K562 (cell line): ENCODE measurements around the gene OR4E2. TPM values are rescaled to one million over a fixed set of nuclear protein-coding genes. Genes with fewer than 3 reads are reported as not detected.

ENCODE experiments used
- ATAC-seq: fragments of 200-7000 bp; cut with Tn5 transposase; 3 replicates; pipeline ENCODE4 v1.9.1; 2020; ENCODE audit warnings: moderate library complexity
- BruUV-seq: library from RNA; stranded (reverse); fragments of 400-500 nt; replicated peaks from 2 replicates; lab custom pipeline; 2021; lab: Mats Ljungman, UMichigan
- CTCF ChIA-PET: fragments of 300-600 bp; formaldehyde crosslinking; extraction: SDS; loops from one replicate; lab custom pipeline; 2021; ENCODE audit warnings: low intra/inter-chr PET ratio; lab: Yijun Ruan, JAX
- POLR2A ChIA-PET: fragments of 300-600, 350-650 bp; sonication (Branson Sonifier 250); formaldehyde crosslinking; extraction: SDS; loops from one replicate; lab custom pipeline; 2021; ENCODE audit warnings: antibody characterized with exemption, inconsistent platforms; lab: Yijun Ruan, JAX
- DNase-seq, 4 experiments: peaks; one replicate each; pipeline versions ENCODE4 v3.0.0 to v3.0.0-alpha.2; 2011 to 2018; ENCODE audit warnings: low spot score in 3 of 4, mixed read lengths in 3 of 4; ENCODE audit errors: extremely low read depth in 1 of 4
- FAIRE-seq: peaks from 2 replicates; lab custom pipeline; 2011; peaks lifted over from hg19 to GRCh38; lab: Jason Lieb, UNC
- H2AFZ ChIP-seq: 2 replicates; pipeline ENCODE4 v1.6.0; 2011; ENCODE audit warnings: low read depth, low read length, control low read depth, inconsistent platforms
- H3K27ac ChIP-seq: fragments of 200-600 bp; 3 replicates; pipeline ENCODE4 v1.8.0; 2011; ENCODE audit warnings: low read depth, mild to moderate bottlenecking, control low read depth, inconsistent platforms, low read length, moderate library complexity, mixed read lengths; ENCODE audit errors: extremely low read depth
- H3K27me3 ChIP-seq, 2 experiments: fragments of 300-600 bp in 1 of 2; 2 replicates in 1 of 2; 3 replicates in 1 of 2; pipeline versions ENCODE4 v1.6.0 to v1.8.0; 2011; ENCODE audit warnings: inconsistent platforms in 2 of 2, low read length in 2 of 2, mild to moderate bottlenecking in 1 of 2, mixed read lengths in 1 of 2, moderate library complexity in 1 of 2; ENCODE audit not compliant: control insufficient read depth in 2 of 2, insufficient read depth in 2 of 2
- H3K36me3 ChIP-seq: fragments of 300-600 bp; 3 replicates; pipeline ENCODE4 v1.8.0; 2011; ENCODE audit warnings: mild to moderate bottlenecking, low read length, inconsistent platforms; ENCODE audit not compliant: control insufficient read depth, insufficient read depth
- H3K4me1 ChIP-seq, 2 experiments: fragments of 200-600 bp in 1 of 2; replicated peaks in 1 of 2; 2 replicates in 1 of 2; 3 replicates in 1 of 2; pipeline versions ENCODE4 v1.5.1 to v1.8.0; 2011; ENCODE audit warnings: inconsistent platforms in 2 of 2, low read length in 2 of 2, mild to moderate bottlenecking in 1 of 2, mixed read lengths in 1 of 2, moderate library complexity in 1 of 2; ENCODE audit not compliant: control insufficient read depth in 2 of 2, insufficient read depth in 2 of 2
- H3K4me2 ChIP-seq: 2 replicates; pipeline ENCODE4 v1.6.1; 2011; ENCODE audit warnings: low read length, control low read depth, inconsistent platforms, mixed read lengths; ENCODE audit not compliant: insufficient read depth
- H3K4me3 ChIP-seq: fragments of 200-600 bp; sonication (generic), shearing (Covaris generic); 2 replicates; pipeline ENCODE4 v1.5.1; 2016; ENCODE audit warnings: control low read depth, inconsistent platforms
- H3K79me2 ChIP-seq: fragments of 200-600 bp; 3 replicates; pipeline ENCODE4 v1.8.0; 2011; ENCODE audit warnings: low read length, inconsistent platforms; ENCODE audit not compliant: control insufficient read depth, insufficient read depth
- H3K9ac ChIP-seq, 2 experiments: 2 replicates each; pipeline versions ENCODE4 v1.6.0 to v1.6.1; 2011; ENCODE audit warnings: low read depth in 2 of 2, low read length in 2 of 2, control low read depth in 1 of 2, inconsistent platforms in 1 of 2, mild to moderate bottlenecking in 1 of 2, mixed read lengths in 1 of 2; ENCODE audit not compliant: insufficient read depth in 1 of 2
- H3K9me1 ChIP-seq: one replicate; pipeline ENCODE4 v1.6.0; 2011; ENCODE audit warnings: inconsistent platforms, mild to moderate bottlenecking, low read length, moderate library complexity; ENCODE audit not compliant: control insufficient read depth, insufficient read depth
- H3K9me3 ChIP-seq: replicated peaks from 2 replicates; pipeline ENCODE4 v1.5.1; 2011; ENCODE audit warnings: low read depth, low read length, inconsistent platforms; ENCODE audit not compliant: control insufficient read depth, insufficient read depth
- H4K20me1 ChIP-seq: replicated peaks from 2 replicates; pipeline ENCODE4 v1.6.1; 2011; ENCODE audit warnings: low read length, inconsistent platforms, mixed read lengths; ENCODE audit not compliant: control insufficient read depth, insufficient read depth
- ADNP ChIP-seq: fragments of 200-800 bp; sonication (Bioruptor generic); IDR thresholded peaks from 2 replicates; pipeline ENCODE4 v1.6.1; 2016; ENCODE audit warnings: missing genetic modification characterization, missing compliant biosample characterization
- HEY1 ChIP-seq: fragments of 250-450 bp; sonication (Bioruptor Pico); IDR thresholded peaks from 2 replicates; pipeline ENCODE4 v1.5.0; 2020; ENCODE audit warnings: mild to moderate bottlenecking, moderate library complexity, borderline replicate concordance
- KLF6 ChIP-seq: fragments of 250-450 bp; sonication (Bioruptor Pico); IDR thresholded peaks from 2 replicates; pipeline ENCODE4 v1.4.0; 2020; ENCODE audit warnings: mild to moderate bottlenecking, moderate library complexity, borderline replicate concordance
- MAFK ChIP-seq: IDR thresholded peaks from 2 replicates; pipeline ENCODE4 v1.6.1; 2011; ENCODE audit warnings: low read length, improper control_type of control experiment
- MYNN ChIP-seq, 2 experiments: sonication (generic); formaldehyde crosslinking in 1 of 2; IDR thresholded peaks; 2 replicates each; pipeline versions ENCODE4 v1.5.0 to v1.6.1; 2016 to 2020; ENCODE audit warnings: antibody characterized with exemption in 1 of 2, missing genetic modification reagents in 1 of 2
- NCOA4 ChIP-seq: fragments of 450-650 bp; IDR thresholded peaks from 2 replicates; pipeline ENCODE4 v1.6.1; 2018; ENCODE audit warnings: mild to moderate bottlenecking; ENCODE audit not compliant: partially characterized antibody
- NFE2L1 ChIP-seq: fragments of 450-650 bp; IDR thresholded peaks from 2 replicates; pipeline ENCODE4 v1.6.1; 2016; ENCODE audit warnings: missing genetic modification characterization, low read depth, mild to moderate bottlenecking, missing compliant biosample characterization, moderate library complexity, borderline replicate concordance
- PCBP2 ChIP-seq: fragments of 200-400 bp; formaldehyde crosslinking; IDR thresholded peaks from 2 replicates; pipeline ENCODE4 v1.6.1; 2018; ENCODE audit warnings: low read length, low read depth, mild to moderate bottlenecking, moderate library complexity; ENCODE audit not compliant: poor library complexity, severe bottlenecking
- POLR2H ChIP-seq: IDR thresholded peaks from 2 replicates; pipeline ENCODE4 v1.6.1; 2016; ENCODE audit warnings: missing genetic modification characterization, low read depth, mild to moderate bottlenecking, control low read depth, missing compliant biosample characterization, moderate library complexity
- TEAD4 ChIP-seq, 2 experiments: sonication (generic) in 1 of 2; formaldehyde crosslinking in 1 of 2; IDR thresholded peaks; 2 replicates each; pipeline versions ENCODE4 v1.6.1 to v1.8.0; 2012 to 2022; ENCODE audit warnings: borderline replicate concordance in 1 of 2, inconsistent platforms in 1 of 2, low read length in 1 of 2, mild to moderate bottlenecking in 1 of 2, missing genetic modification reagents in 1 of 2
- YY1 ChIP-seq, 3 experiments: IDR thresholded peaks; 2 replicates each; pipeline ENCODE4 v1.6.1; 2011; ENCODE audit warnings: low read length in 2 of 3, mild to moderate bottlenecking in 2 of 3, moderate library complexity in 2 of 3, borderline replicate concordance in 1 of 3, control low read depth in 1 of 3, low read depth in 1 of 3; ENCODE audit not compliant: insufficient read depth in 3 of 3, insufficient replicate concordance in 2 of 3, control insufficient read depth in 1 of 3, insufficient read length in 1 of 3; ENCODE audit errors: extremely low read depth in 1 of 3
- ZNF140 ChIP-seq: fragments of 250-450 bp; sonication (Bioruptor Pico); IDR thresholded peaks from 2 replicates; pipeline ENCODE4 v1.8.0; 2021; ENCODE audit warnings: moderate library complexity, mild to moderate bottlenecking, inconsistent platforms
- ZNF583 ChIP-seq: fragments of 250-450 bp; sonication (Bioruptor Pico); IDR thresholded peaks from 2 replicates; pipeline ENCODE4 v1.4.0; 2020
- WGBS: fragments of 100-300 bp; shearing (Covaris generic); methylation state at CpG from one replicate; pipeline ENCODE4 v1.1.6; 2016; ENCODE audit warnings: low coverage, mixed read lengths; ENCODE audit not compliant: insufficient coverage; ENCODE audit errors: missing lambda C conversion rate; 5-methylcytosine and 5-hydroxymethylcytosine counted together
- in situ Hi-C: fragments of 300-500 bp; cut with MboI; formaldehyde crosslinking; loops from 4 replicates; pipeline ENCODE4 v1.15.0; 2018; ENCODE audit warnings: inconsistent platforms, mixed read lengths
- intact Hi-C: fragments of 100-400 bp; cut with micrococcal nuclease; formaldehyde crosslinking; loops from 2 replicates; pipeline ENCODE4 v1.14.2; 2022
- polyA plus RNA-seq, 8 experiments: library from polyadenylated mRNA; depleted of rRNA in 4 of 8; stranded (reverse) in 5 of 8; unstranded in 3 of 8; fragments of >200 nt; fragmentation: Nextera tagmentation in 2 of 8; fragmentation: Illumina TruSeq in 1 of 8; extraction: Ambion mirVana in 2 of 8; extraction: Trizol in 1 of 8; gene quantifications; 2 replicates each; pipeline versions ENCODE4 v1.2.1 to v1.2.3, GENCODE V29; 2011 to 2014; ENCODE audit warnings: inconsistent platforms in 1 of 8, missing spikeins in 1 of 8
- total RNA-seq, 7 experiments: library from RNA; depleted of rRNA in 6 of 7; stranded (reverse); fragments of >200 nt in 6 of 7; fragmentation: Illumina TruSeq in 2 of 7; extraction: Trizol in 2 of 7; gene quantifications; 2 replicates each; pipeline versions ENCODE4 v1.2.1 to v1.2.3, GENCODE V29; 2011 to 2021; ENCODE audit warnings: low replicate concordance in 1 of 7

Gene OR4E2
- total and polyA plus RNA-seq, 9 of the 15 experiments (the other 6 are each of a cell fraction or from before 2014, with no cell fraction given): not detected

DNA sequence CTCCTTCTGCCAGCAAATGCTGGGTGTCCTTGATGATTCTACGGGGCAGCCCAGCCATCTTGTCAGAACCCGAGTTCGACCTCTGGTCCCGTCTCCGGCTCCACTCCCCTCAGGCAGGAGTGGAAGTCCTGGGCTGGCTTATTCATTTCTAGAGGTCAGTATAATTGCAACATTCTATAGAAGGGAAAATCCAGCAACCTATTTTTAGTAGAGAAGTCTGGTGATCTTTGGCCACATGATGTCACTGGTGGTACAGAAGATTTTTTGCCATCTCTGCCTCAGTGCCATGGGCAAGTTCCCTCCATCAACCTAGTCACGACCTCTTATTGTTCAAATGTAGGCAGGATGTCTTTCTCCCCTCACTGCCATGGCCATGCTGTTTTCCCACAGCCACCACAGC is 41.3 kb upstream of the OR4E2 start:
- TF ChIP-seq NFE2L1 (tag): no peak
- TF ChIP-seq ADNP: no peak
- no peak for TF ChIP-seq PCBP2
- TF ChIP-seq ZNF583 (CRISPR knock-in tag): no peak
- no peak for TF ChIP-seq TEAD4 (IDR thresholded peaks at IDR 0.05; ENCODE audit: low read length)
- TF ChIP-seq TEAD4 (CRISPR knock-in tag; IDR thresholded peaks at IDR 0.05; ENCODE audit: borderline replicate concordance): no peak
- no peak for TF ChIP-seq MYNN (IDR thresholded peaks at IDR 0.05)
- no peak for TF ChIP-seq MYNN (CRISPR knock-in tag; IDR thresholded peaks at IDR 0.05)
- TF ChIP-seq HEY1 (CRISPR knock-in tag): no peak
- TF ChIP-seq POLR2H (tag): no peak
- TF ChIP-seq NCOA4: no peak
- TF ChIP-seq MAFK: no peak
- TF ChIP-seq KLF6 (CRISPR knock-in tag): no peak
- no peak for TF ChIP-seq ZNF140 (CRISPR knock-in tag)
- TF ChIP-seq YY1 (IDR thresholded peaks at IDR 0.05; ENCODE audit: borderline replicate concordance in 1 of 3, control insufficient read depth in 1 of 3, extremely low read depth in 1 of 3, insufficient read depth in 3 of 3, insufficient read length in 1 of 3, insufficient replicate concordance in 2 of 3, low read depth in 1 of 3, low read length in 2 of 3): no peak
- TF ChIP-seq, all 486 proteins: peak for 0
- ATAC-seq (no peak), DNase-seq (no peak), FAIRE-seq (no peak)
- intact Hi-C loops: no loop called here
- no peak overlapping the region for H3K27ac ChIP-seq
- no TSS peak for BruUV-seq
- 0% methylated on average over 4 of the region's 6 CpGs for WGBS
- H3K4me3 ChIP-seq: no peak overlapping the region
- ChIA-PET POLR2A (no interaction called here), CTCF (no interaction called here)
- no peaks in the 10 kb centered on the region for H3K79me2 ChIP-seq
- no peak overlapping the region for H2AFZ ChIP-seq
- H3K4me1 ChIP-seq: no peaks in the 10 kb centered on the region
- H4K20me1 ChIP-seq: no peaks in the 10 kb centered on the region
- H3K9me1 ChIP-seq: no peaks in the 10 kb centered on the region
- H3K9ac ChIP-seq: no peak overlapping the region
- H3K9me3 ChIP-seq: no peaks in the 10 kb centered on the region
- in situ Hi-C loops: no loop called here
- no peaks in the 10 kb centered on the region for H3K36me3 ChIP-seq
- peaks cover 0 to 1% of the 10 kb centered on the region in 2 experiments; a peak in 1 of 5 replicates for H3K27me3 ChIP-seq
- H3K4me2 ChIP-seq: no peak overlapping the region
